ENCODE measurements around the gene IMP4.

The IMP4 gene

DNA sequence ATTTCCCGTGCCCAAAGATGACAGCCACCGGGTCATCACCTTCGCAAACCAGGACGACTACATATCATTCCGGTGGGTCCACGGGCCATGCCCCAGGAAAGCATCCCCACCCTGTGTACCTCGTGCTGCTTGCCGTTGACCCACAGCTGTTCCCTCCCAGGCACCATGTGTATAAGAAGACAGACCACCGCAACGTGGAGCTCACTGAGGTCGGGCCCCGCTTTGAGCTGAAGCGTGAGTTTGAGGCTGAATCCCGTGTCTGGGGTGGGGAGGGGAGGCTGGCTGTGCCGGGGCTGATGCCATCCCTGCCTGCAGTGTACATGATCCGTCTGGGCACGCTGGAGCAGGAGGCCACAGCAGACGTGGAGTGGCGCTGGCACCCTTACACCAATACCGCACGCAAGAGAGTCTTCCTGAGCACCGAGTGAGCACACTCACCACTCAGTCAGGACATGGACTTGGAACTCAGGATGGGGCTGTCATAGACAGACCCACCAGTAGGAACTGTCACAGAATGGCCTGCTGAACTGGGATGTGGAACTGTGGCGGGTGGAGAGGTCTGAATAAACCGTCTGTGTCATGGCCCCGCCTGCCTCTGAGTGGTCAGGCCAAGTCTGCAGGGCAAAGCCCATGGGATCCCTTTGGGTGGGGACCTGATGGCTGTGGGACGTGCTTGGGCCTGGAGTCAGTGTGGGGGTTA, 3.5 kb downstream of the IMP4 start:
- H3K27ac ChIP-seq (ENCODE audit: low read depth, low read length) = peak overlapping the region; percentile 99
- H3K4me1 ChIP-seq (ENCODE audit: control insufficient read depth, low read length) = peaks cover 71% of the 10 kb centered on the region

GRCh38 chr2:130346741-130347066, 4.0 kb downstream of the IMP4 start:
- TF ChIP-seq EZH2phosphoT487 (IDR thresholded peaks at IDR 0.05; ENCODE audit: borderline replicate concordance, low read length) (no peak), CTCF (IDR thresholded peaks at IDR 0.05; ENCODE audit: low read depth, low read length, poor library complexity, severe bottlenecking) (no peak)
- H3K79me2 ChIP-seq (ENCODE audit: control insufficient read depth, low read length) = peaks cover 87% of the 10 kb centered on the region

More for the DNA sequence above, 3.5 kb downstream of the IMP4 start:
- peaks cover 75% of the 10 kb centered on the region for H3F3A ChIP-seq (ENCODE audit: control insufficient read depth, insufficient read depth)
- peaks cover 83% of the 10 kb centered on the region for H3K36me3 ChIP-seq (ENCODE audit: control insufficient read depth, low read length)
- H3K4me2 ChIP-seq (ENCODE audit: low read length) = peak overlapping the region; percentile 97
- no peak for TF ChIP-seq CTCF (IDR thresholded peaks at IDR 0.05; ENCODE audit: low read depth, low read length, poor library complexity, severe bottlenecking)
- no peak for TF ChIP-seq EZH2phosphoT487 (IDR thresholded peaks at IDR 0.05; ENCODE audit: borderline replicate concordance, low read length)
- H3K9me3 ChIP-seq (ENCODE audit: control insufficient read depth, insufficient read depth, low read length) = no peaks in the 10 kb centered on the region
- H3K9me2 ChIP-seq (replicated peaks; ENCODE audit: control insufficient read depth, low read length) = no peaks in the 10 kb centered on the region
- H3K79me2 ChIP-seq (ENCODE audit: control insufficient read depth, low read length) = peaks cover 88% of the 10 kb centered on the region
- peak overlapping the region; percentile 86 for H3K4me3 ChIP-seq (ENCODE audit: low read length)
- no peaks in the 10 kb centered on the region for H4K20me1 ChIP-seq (ENCODE audit: control insufficient read depth, insufficient read depth, low read depth, low read length)
- no peaks in the 10 kb centered on the region for H3K27me3 ChIP-seq (ENCODE audit: control insufficient read depth, low read length)

DNA sequence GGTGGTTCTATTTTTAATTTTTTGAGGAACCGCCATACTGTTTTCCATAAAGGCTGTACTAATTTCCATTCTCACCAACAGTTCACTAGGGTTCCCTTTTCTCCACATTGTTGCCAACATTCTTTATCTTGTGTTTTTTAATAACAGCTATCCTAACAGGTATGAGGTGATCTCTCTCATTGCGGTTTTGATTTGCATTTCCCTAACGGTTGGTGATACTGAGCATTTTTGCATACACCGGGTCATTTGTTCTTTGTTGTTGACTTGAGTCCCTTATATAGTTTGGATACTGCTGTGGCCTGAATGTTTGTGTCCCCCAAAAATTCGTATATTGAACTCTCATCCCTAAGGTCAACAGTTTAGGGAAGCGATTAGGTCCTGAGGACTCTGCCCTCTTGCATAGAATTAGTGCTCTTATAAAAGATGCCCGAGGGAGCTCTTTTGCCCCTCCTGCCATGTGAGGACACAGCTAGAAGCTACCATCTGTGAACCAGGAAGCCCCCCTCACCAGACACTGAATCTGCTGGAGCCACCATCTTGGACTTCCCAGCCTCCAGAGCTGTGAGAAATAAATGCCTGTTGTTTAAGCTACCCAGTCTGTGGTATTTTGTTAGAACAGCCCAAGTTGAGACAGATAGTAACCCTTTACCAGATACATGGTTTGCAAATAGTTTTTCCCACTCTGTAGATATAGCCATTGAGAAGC, 4.7 kb downstream of the IMP4 start:
- H3K27ac ChIP-seq (ENCODE audit: low read depth, low read length) = peak overlapping the region; percentile 99
- H3K79me2 ChIP-seq (ENCODE audit: control insufficient read depth, low read length) = peaks cover 84% of the 10 kb centered on the region
- H3F3A ChIP-seq (ENCODE audit: control insufficient read depth, insufficient read depth) = peaks cover 85% of the 10 kb centered on the region
- H3K4me3 ChIP-seq (ENCODE audit: low read length) = peak overlapping the region; percentile 86
- H3K4me2 ChIP-seq (ENCODE audit: low read length) = peak overlapping the region; percentile 97
- peaks cover 81% of the 10 kb centered on the region for H3K4me1 ChIP-seq (ENCODE audit: control insufficient read depth, low read length)
- H3K9me3 ChIP-seq (ENCODE audit: control insufficient read depth, insufficient read depth, low read length) = no peaks in the 10 kb centered on the region
- H3K36me3 ChIP-seq (ENCODE audit: control insufficient read depth, low read length) = peaks cover 84% of the 10 kb centered on the region
- no peaks in the 10 kb centered on the region for H3K9me2 ChIP-seq (replicated peaks; ENCODE audit: control insufficient read depth, low read length)
- H3K27me3 ChIP-seq (ENCODE audit: control insufficient read depth, low read length) = no peaks in the 10 kb centered on the region
- H4K20me1 ChIP-seq (ENCODE audit: control insufficient read depth, insufficient read depth, low read depth, low read length) = no peaks in the 10 kb centered on the region
- TF ChIP-seq CTCF (IDR thresholded peaks at IDR 0.05; ENCODE audit: low read depth, low read length, poor library complexity, severe bottlenecking) = no peak
- TF ChIP-seq EZH2phosphoT487 (IDR thresholded peaks at IDR 0.05; ENCODE audit: borderline replicate concordance, low read length) = no peak

More at GRCh38 chr2:130346741-130347066, 4.0 kb downstream of the IMP4 start:
- peak overlapping the region; percentile 97 for H3K4me2 ChIP-seq (ENCODE audit: low read length)
- no peaks in the 10 kb centered on the region for H3K9me2 ChIP-seq (replicated peaks; ENCODE audit: control insufficient read depth, low read length)
- H3K4me3 ChIP-seq (ENCODE audit: low read length) = peak overlapping the region; percentile 86
- peaks cover 83% of the 10 kb centered on the region for H3K36me3 ChIP-seq (ENCODE audit: control insufficient read depth, low read length)
- H3K4me1 ChIP-seq (ENCODE audit: control insufficient read depth, low read length) = peaks cover 74% of the 10 kb centered on the region
- no peaks in the 10 kb centered on the region for H4K20me1 ChIP-seq (ENCODE audit: control insufficient read depth, insufficient read depth, low read depth, low read length)
- peak overlapping the region; percentile 99 for H3K27ac ChIP-seq (ENCODE audit: low read depth, low read length)
- H3F3A ChIP-seq (ENCODE audit: control insufficient read depth, insufficient read depth) = peaks cover 79% of the 10 kb centered on the region
- no peaks in the 10 kb centered on the region for H3K27me3 ChIP-seq (ENCODE audit: control insufficient read depth, low read length)
- no peaks in the 10 kb centered on the region for H3K9me3 ChIP-seq (ENCODE audit: control insufficient read depth, insufficient read depth, low read length)
